ENCODE data around the gene SGK1. TPM values are rescaled to one million over a fixed set of nuclear protein-coding genes. Genes with fewer than 3 reads are reported as not detected.

Gene SGK1
- total RNA-seq, 2 experiments from 2014 or later: 27.9 to 35.1 TPM

DNA sequence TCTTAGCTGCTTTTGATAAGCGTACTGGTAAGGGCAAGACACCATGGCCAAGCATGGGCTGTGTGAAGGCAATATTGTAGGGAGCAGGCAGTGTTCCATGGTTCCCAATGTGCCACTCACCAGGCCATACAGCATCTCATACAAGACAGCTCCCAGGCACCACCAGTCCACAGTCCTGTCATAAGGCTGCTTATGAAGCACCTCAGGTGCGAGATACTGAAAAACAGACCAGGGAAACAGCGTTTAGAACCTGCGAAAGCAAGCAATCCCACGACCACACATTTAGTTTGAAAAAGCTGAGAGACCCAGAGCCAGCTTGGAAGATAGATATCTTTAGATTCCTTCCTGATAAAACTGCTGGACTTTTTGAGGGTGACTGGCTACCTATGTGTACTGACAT, 146.4 kb downstream of the SGK1 start:
- no peak overlapping the region for H3K27ac Mint-ChIP-seq
- no peak for DNase-seq
- ChIA-PET POLR2A (interaction anchor here (0.6 to 1.0 kb wide), 2 partner anchors 202 to 649 kb away, joined by 3 read pairs; no protein-coding TSS in a partner anchor), CTCF (interaction anchor here (1.1 to 2.1 kb wide), 2 partner anchors 470 to 651 kb away, joined by 4 to 15 read pairs; no protein-coding TSS in a partner anchor)
- peaks cover 51% of the 10 kb centered on the region for H3K4me1 Mint-ChIP-seq
- H3K27me3 Mint-ChIP-seq: no peaks in the 10 kb centered on the region
- peaks cover 69% of the 10 kb centered on the region for H3K36me3 Mint-ChIP-seq (ENCODE audit: low read depth)
- H3K9me3 Mint-ChIP-seq: no peaks in the 10 kb centered on the region
- peak overlapping the region; percentile 5 for H3K4me3 Mint-ChIP-seq

DNA sequence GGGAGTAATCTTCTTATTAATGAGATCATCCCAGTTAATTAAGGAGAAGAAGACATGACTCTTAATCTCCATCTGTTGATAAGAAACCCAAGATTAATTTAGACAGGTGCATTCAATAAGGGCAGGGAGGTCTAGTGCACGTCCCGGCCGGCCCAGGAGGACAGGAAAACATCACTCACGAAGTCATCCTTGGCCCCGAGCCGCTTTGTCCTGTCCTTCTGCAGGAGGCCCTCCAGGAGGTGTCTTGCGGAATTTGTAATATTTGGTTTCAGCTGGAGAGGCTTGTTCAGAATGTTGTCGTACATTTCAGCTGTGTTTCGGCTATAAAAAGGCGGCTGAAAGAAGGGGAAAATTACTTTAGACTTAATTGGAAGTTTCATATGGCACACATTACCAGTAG, 147.1 kb downstream of the SGK1 start:
- CTCF ChIA-PET: interaction anchor here (1.1 to 2.1 kb wide), 2 partner anchors 471 to 651 kb away, joined by 4 to 15 read pairs; no protein-coding TSS in a partner anchor
- no peak for DNase-seq
- H3K36me3 Mint-ChIP-seq (ENCODE audit: low read depth): peaks cover 67% of the 10 kb centered on the region
- H3K27ac Mint-ChIP-seq: no peak overlapping the region
- H3K9me3 Mint-ChIP-seq: no peaks in the 10 kb centered on the region
- POLR2A ChIA-PET: interaction anchor here (0.6 kb wide), 1 partner anchor 203 kb away, joined by 3 read pairs; no protein-coding TSS in a partner anchor
- H3K4me3 Mint-ChIP-seq: no peak overlapping the region
- H3K4me1 Mint-ChIP-seq: peaks cover 47% of the 10 kb centered on the region
- no peaks in the 10 kb centered on the region for H3K27me3 Mint-ChIP-seq

GRCh38 chr6:134169871-134170486, 147.9 kb downstream of the SGK1 start:
- CTCF ChIA-PET: interaction anchor here (1.2 kb wide), 1 partner anchor 770 kb away, joined by 4 read pairs; no protein-coding TSS in a partner anchor

DNA sequence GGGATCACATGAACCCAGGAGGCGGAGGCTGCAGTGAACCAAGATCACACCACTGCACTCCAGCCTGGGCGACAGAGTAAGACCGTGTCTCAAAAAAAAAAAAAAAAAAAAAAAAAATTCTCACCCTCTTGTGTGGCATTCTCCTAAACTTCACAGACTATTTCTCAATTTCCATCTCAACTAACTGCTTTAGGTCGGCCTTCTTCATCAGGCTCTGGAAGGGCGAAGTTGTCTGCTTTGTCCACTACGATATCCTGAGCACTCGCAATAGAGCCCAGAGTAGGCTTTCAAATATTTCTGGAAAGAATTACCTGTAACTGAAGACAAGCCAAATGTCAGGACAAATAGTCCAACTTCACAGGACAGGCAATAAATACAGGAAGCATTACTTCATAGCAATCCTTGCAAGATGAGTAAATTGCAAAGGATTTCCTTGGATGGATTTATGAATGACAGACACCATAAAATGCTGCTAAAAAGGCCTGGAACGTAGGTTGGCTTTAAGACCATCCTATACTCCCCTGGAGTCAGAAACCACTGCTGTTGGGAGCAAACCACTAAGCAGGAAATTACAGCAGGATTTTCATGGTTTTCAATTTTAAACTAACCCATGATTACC, 149.2 kb downstream of the SGK1 start:
- DNase-seq: no peak
- H3K27ac Mint-ChIP-seq: no peak overlapping the region
- ChIA-PET CTCF (interaction anchor here (0.7 to 1.0 kb wide), 3 partner anchors 9 to 488 kb away, joined by 3 to 4 read pairs (median 3); no protein-coding TSS in a partner anchor), POLR2A (no interaction called here)
- H3K36me3 Mint-ChIP-seq (ENCODE audit: low read depth): peaks cover 57% of the 10 kb centered on the region
- no peaks in the 10 kb centered on the region for H3K27me3 Mint-ChIP-seq
- peaks cover 39% of the 10 kb centered on the region for H3K4me1 Mint-ChIP-seq
- no peak overlapping the region for H3K4me3 Mint-ChIP-seq
- H3K9me3 Mint-ChIP-seq: no peaks in the 10 kb centered on the region

More at GRCh38 chr6:134169871-134170486, 147.9 kb downstream of the SGK1 start:
- POLR2A ChIA-PET: no interaction called here
- H3K4me1 Mint-ChIP-seq: peaks cover 43% of the 10 kb centered on the region
- no peaks in the 10 kb centered on the region for H3K27me3 Mint-ChIP-seq
- H3K4me3 Mint-ChIP-seq: no peak overlapping the region
- no peak overlapping the region for H3K27ac Mint-ChIP-seq
- peaks cover 66% of the 10 kb centered on the region for H3K36me3 Mint-ChIP-seq (ENCODE audit: low read depth)
- DNase-seq: no peak
- H3K9me3 Mint-ChIP-seq: no peaks in the 10 kb centered on the region

DNA sequence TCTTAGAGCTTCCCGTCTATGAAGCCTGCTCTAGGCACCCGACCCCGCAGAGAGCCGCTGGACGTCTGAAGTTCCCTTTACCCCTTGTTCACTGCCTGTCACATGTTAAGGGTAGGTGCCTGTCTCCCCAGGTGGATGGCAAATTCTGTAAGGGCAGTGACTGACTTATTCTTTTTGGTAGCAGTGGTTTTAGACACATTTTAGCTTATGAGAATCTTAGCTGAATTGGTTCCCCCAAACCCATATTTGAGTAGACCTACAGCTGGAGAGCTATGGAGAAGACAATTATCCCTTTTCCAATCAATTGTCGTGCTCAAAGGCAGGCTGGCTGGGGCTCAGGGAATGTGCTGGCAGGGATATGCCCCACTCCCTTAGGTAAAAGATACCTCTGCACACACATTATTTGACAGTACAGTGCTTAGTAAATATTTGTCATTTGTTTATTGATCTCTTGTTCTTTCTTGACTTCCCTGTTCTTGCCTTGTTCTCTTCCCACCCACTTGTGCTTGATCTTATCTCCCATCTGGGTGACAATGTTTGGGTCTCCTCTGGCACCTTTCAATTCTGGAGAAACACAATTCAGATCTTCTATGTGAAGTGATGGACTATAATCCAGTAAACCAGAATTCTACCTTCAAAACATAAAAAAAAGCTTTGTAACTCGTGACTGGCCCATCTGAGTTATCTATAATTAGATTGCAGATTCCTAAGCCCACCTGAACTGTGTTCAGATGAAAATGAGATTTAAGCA, 151.2 kb downstream of the SGK1 start:
- Mint-ChIP-seq H3K36me3 (ENCODE audit: low read depth) (peaks cover 37% of the 10 kb centered on the region), H3K4me1 (peaks cover 19% of the 10 kb centered on the region), H3K27ac (no peak overlapping the region), H3K9me3 (no peaks in the 10 kb centered on the region), H3K4me3 (no peak overlapping the region), H3K27me3 (no peaks in the 10 kb centered on the region)
- CTCF ChIA-PET: interaction anchor here (2.4 kb wide), 1 partner anchor 10 kb away, joined by 12 read pairs; no protein-coding TSS in a partner anchor
- no peak for DNase-seq
- POLR2A ChIA-PET: no interaction called here

GRCh38 chr6:134165561-134166201, 152.2 kb downstream of the SGK1 start:
- Mint-ChIP-seq H3K36me3 (ENCODE audit: low read depth) (peaks cover 27% of the 10 kb centered on the region), H3K4me1 (peaks cover 9% of the 10 kb centered on the region), H3K27ac (no peak overlapping the region), H3K9me3 (no peaks in the 10 kb centered on the region), H3K4me3 (no peak overlapping the region), H3K27me3 (no peaks in the 10 kb centered on the region)
- no peak for DNase-seq
- ChIA-PET POLR2A (interaction anchor here (1.5 kb wide), 1 partner anchor 8 kb away, joined by 3 read pairs; no protein-coding TSS in a partner anchor), CTCF (interaction anchor here (0.5 to 2.4 kb wide), 3 partner anchors 9 to 220 kb away, joined by 3 to 12 read pairs (median 3); no protein-coding TSS in a partner anchor)

GRCh38 chr6:134164300-134164699, 153.6 kb downstream of the SGK1 start:
- Mint-ChIP-seq H3K4me1 (no peaks in the 10 kb centered on the region), H3K27ac (no peak overlapping the region), H3K27me3 (no peaks in the 10 kb centered on the region), H3K9me3 (no peaks in the 10 kb centered on the region), H3K4me3 (no peak overlapping the region), H3K36me3 (ENCODE audit: low read depth) (peaks cover 15% of the 10 kb centered on the region)
- no peak for DNase-seq
- ChIA-PET POLR2A (interaction anchor here (1.5 kb wide), 1 partner anchor 10 kb away, joined by 3 read pairs; no protein-coding TSS in a partner anchor), CTCF (interaction anchor here (1.0 to 1.5 kb wide), 2 partner anchors 10 to 13 kb away, joined by 3 to 5 read pairs; no protein-coding TSS in a partner anchor)

DNA sequence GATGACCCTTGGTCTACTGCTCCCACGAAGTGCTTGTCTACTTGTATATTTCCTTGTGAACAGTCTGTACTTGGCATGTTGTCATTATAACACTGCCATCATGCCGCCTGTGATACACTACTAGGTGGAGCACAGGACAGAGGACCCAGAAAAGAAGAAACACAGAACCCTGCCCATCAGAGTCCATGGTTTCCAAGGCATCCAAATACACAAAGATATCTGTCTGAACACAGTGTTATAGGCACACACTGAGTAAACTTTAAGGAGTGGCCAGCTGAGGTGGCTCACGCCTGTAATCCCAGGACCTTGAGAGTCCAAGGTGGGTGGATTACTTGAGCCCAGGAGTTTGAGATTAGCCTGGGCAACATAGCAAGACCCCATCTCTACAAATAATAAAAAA, 155.0 kb downstream of the SGK1 start:
- CTCF ChIA-PET: interaction anchor here (1.5 kb wide), 1 partner anchor 11 kb away, joined by 5 read pairs; no protein-coding TSS in a partner anchor
- H3K4me3 Mint-ChIP-seq: no peak overlapping the region
- H3K27ac Mint-ChIP-seq: no peak overlapping the region
- H3K4me1 Mint-ChIP-seq: no peaks in the 10 kb centered on the region
- peaks cover 4% of the 10 kb centered on the region for H3K36me3 Mint-ChIP-seq (ENCODE audit: low read depth)
- H3K9me3 Mint-ChIP-seq: no peaks in the 10 kb centered on the region
- POLR2A ChIA-PET: no interaction called here
- H3K27me3 Mint-ChIP-seq: no peaks in the 10 kb centered on the region
- no peak for DNase-seq

DNA sequence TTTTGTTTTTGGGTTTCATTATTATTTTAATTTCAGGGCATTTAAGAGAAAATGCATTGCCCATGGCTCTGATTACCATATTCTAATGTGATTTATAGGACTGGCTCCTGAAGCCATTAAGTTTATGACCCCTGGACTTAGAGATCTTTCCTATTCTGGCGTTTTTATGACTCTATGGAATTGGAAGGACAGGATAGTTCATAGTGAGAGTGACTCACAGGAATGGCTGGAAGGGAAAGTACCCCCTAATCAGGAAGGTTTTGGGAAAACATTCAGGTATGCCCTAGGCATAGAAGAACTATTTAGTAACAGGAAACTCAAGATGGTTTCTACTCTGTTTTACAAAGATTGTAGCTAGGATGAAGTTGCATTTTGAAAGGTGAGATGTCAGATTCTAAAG, 156.9 kb downstream of the SGK1 start:
- no peak for DNase-seq
- H3K4me3 Mint-ChIP-seq: no peak overlapping the region
- ChIA-PET POLR2A (interaction anchor here (1.1 kb wide), 1 partner anchor 13 kb away, joined by 3 read pairs; no protein-coding TSS in a partner anchor), CTCF (interaction anchor here (1.0 to 1.7 kb wide), 2 partner anchors 480 to 780 kb away, joined by 3 to 5 read pairs; no protein-coding TSS in a partner anchor)
- no peaks in the 10 kb centered on the region for H3K27me3 Mint-ChIP-seq
- H3K9me3 Mint-ChIP-seq: no peaks in the 10 kb centered on the region
- H3K4me1 Mint-ChIP-seq: no peaks in the 10 kb centered on the region
- H3K27ac Mint-ChIP-seq: no peak overlapping the region
- no peaks in the 10 kb centered on the region for H3K36me3 Mint-ChIP-seq (ENCODE audit: low read depth)

GRCh38 chr6:134152767-134153485, 165.0 kb downstream of the SGK1 start:
- POLR2A ChIA-PET: no interaction called here
- CTCF ChIA-PET: interaction anchor here (0.6 to 2.8 kb wide), 4 partner anchors 13 to 787 kb away, joined by 3 to 10 read pairs (median 6); no protein-coding TSS in a partner anchor
- no peaks in the 10 kb centered on the region for H3K27me3 Mint-ChIP-seq
- H3K4me3 Mint-ChIP-seq: no peak overlapping the region
- no peaks in the 10 kb centered on the region for H3K9me3 Mint-ChIP-seq
- no peaks in the 10 kb centered on the region for H3K4me1 Mint-ChIP-seq
- no peak overlapping the region for H3K27ac Mint-ChIP-seq
- DNase-seq: no peak
- no peaks in the 10 kb centered on the region for H3K36me3 Mint-ChIP-seq (ENCODE audit: low read depth)

DNA sequence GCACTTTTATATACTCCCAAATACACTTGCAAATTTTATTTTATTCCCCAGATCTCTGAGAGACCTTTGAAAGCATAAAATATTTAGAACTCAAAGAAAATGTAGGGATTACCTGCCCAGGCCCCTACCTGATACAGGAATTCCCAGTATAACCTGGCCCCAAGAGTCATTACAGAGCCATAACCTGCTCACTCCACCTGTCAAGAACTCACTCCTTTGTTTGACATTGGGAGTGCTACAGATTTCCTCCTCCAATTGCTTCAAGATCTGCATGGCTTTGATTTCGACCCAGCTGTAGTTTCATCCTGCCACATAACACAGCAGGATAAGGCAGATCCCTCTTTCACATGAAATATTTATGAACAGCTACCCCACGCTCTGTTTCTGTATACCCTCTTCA, 169.3 kb downstream of the SGK1 start:
- H3K27me3 Mint-ChIP-seq: no peaks in the 10 kb centered on the region
- ChIA-PET POLR2A (interaction anchor here (1.0 kb wide), 1 partner anchor 25 kb away, joined by 3 read pairs; no protein-coding TSS in a partner anchor), CTCF (interaction anchor here (0.8 to 1.9 kb wide), 4 partner anchors 8 to 674 kb away, joined by 3 to 5 read pairs (median 4); no protein-coding TSS in a partner anchor)

More for the DNA sequence above, 169.3 kb downstream of the SGK1 start:
- no peak for DNase-seq
- no peaks in the 10 kb centered on the region for H3K9me3 Mint-ChIP-seq
- H3K27ac Mint-ChIP-seq: no peak overlapping the region
- no peak overlapping the region for H3K4me3 Mint-ChIP-seq
- no peaks in the 10 kb centered on the region for H3K36me3 Mint-ChIP-seq (ENCODE audit: low read depth)
- peaks cover 2% of the 10 kb centered on the region for H3K4me1 Mint-ChIP-seq

All from activated CD4-positive, alpha-beta memory T cell treated with anti-CD3 and anti-CD28 coated beads, Interleukin-2, amount 10 ng/mL, durations not matched to agents 7 days and 5 days (primary cell).